K562 (cell line): ENCODE measurements around the gene PRCD. TPM values are rescaled to one million over a fixed set of nuclear protein-coding genes. Genes with fewer than 3 reads are reported as not detected.
A peak's percentile ranks its signal among the peaks of the same experiment; 100 is the strongest.

Experiments
- BACH1 ChIP-seq: fragments of 200-800 bp; sonication (Bioruptor generic); IDR thresholded peaks from 2 replicates; pipeline ENCODE4 v1.6.1; 2016; ENCODE audit warnings: missing genetic modification characterization, missing compliant biosample characterization
- BHLHE40 ChIP-seq: IDR thresholded peaks from 2 replicates; pipeline ENCODE4 v1.6.1; 2011; ENCODE audit warnings: low read length, improper control_type of control experiment
- BRD4 ChIP-seq: fragments of 200-600 bp; sonication (generic); IDR thresholded peaks from 2 replicates; pipeline ENCODE4 v1.6.1; 2017; ENCODE audit warnings: inconsistent platforms
- CC2D1A ChIP-seq: fragments of 450-650 bp; IDR thresholded peaks from 2 replicates; pipeline ENCODE4 v1.6.1; 2017; ENCODE audit warnings: mild to moderate bottlenecking
- FOXO4 ChIP-seq: fragments of 450-650 bp; formaldehyde crosslinking; IDR thresholded peaks from 2 replicates; pipeline ENCODE4 v1.4.0; 2020; ENCODE audit warnings: mild to moderate bottlenecking, moderate library complexity
- FUS ChIP-seq: fragments of 200-400 bp; formaldehyde crosslinking; optimal IDR thresholded peaks from 2 replicates; pipeline ENCODE3; 2017; ENCODE audit warnings: low read depth, low read length
- HMGXB4 ChIP-seq: sonication (generic); formaldehyde crosslinking; IDR thresholded peaks from 2 replicates; pipeline ENCODE4 v1.8.1; 2023; ENCODE audit warnings: mild to moderate bottlenecking, missing genetic modification reagents
- IRF9 ChIP-seq: fragments of 450-650 bp; IDR thresholded peaks from 2 replicates; pipeline ENCODE4 v1.6.1; 2016; ENCODE audit warnings: missing biosample characterization, missing genetic modification characterization
- MBD1 ChIP-seq: fragments of 250-450 bp; sonication (Bioruptor Pico); IDR thresholded peaks from 2 replicates; pipeline ENCODE4 v1.8.0; 2022; ENCODE audit warnings: inconsistent platforms
- RBM15 ChIP-seq: fragments of 200-400 bp; formaldehyde crosslinking; IDR thresholded peaks from 2 replicates; pipeline ENCODE4 v1.6.1; 2018; ENCODE audit warnings: mild to moderate bottlenecking, low read length, moderate library complexity; ENCODE audit not compliant: insufficient read depth
- RBM25 ChIP-seq: fragments of 200-400 bp; formaldehyde crosslinking; IDR thresholded peaks from 2 replicates; pipeline ENCODE4 v1.6.1; 2018; ENCODE audit warnings: low read length, low read depth, moderate library complexity; ENCODE audit not compliant: severe bottlenecking
- SMAD4 ChIP-seq: fragments of 250-450 bp; sonication (Bioruptor Pico); conservative IDR thresholded peaks from 2 replicates; pipeline ENCODE4 v1.8.0; 2021; ENCODE audit warnings: inconsistent platforms, mild to moderate bottlenecking, moderate library complexity
- TBP ChIP-seq: optimal IDR thresholded peaks from 2 replicates; pipeline ENCODE3; 2011; ENCODE audit warnings: low read depth, low read length, improper control_type of control experiment
- UBTF ChIP-seq, 2 experiments: IDR thresholded peaks; 2 replicates each; pipeline ENCODE4 v1.6.1; 2012; ENCODE audit warnings: improper control_type of control experiment in 2 of 2, low read depth in 2 of 2, low read length in 2 of 2, borderline replicate concordance in 1 of 2
- ZBED1 ChIP-seq: IDR thresholded peaks from 2 replicates; pipeline ENCODE4 v1.6.1; 2014
- ZBTB1 ChIP-seq: sonication (generic); formaldehyde crosslinking; IDR thresholded peaks from 2 replicates; pipeline ENCODE4 v1.8.1; 2023; ENCODE audit warnings: missing genetic modification reagents, low read depth, mild to moderate bottlenecking, borderline replicate concordance
- ZKSCAN3 ChIP-seq: fragments of 250-450 bp; sonication (Bioruptor Pico); IDR thresholded peaks from 2 replicates; pipeline ENCODE4 v1.4.0; 2020
- ZNF12 ChIP-seq: sonication (generic); formaldehyde crosslinking; IDR thresholded peaks from 2 replicates; pipeline ENCODE4 v1.4.0; 2020; ENCODE audit warnings: mild to moderate bottlenecking, missing genetic modification reagents
- ZNF324 ChIP-seq: fragments of 250-450 bp; sonication (Bioruptor Pico); IDR thresholded peaks from 2 replicates; pipeline ENCODE4 v1.4.0; 2020; ENCODE audit warnings: mild to moderate bottlenecking
- ZNF347 ChIP-seq: fragments of 450-650 bp; formaldehyde crosslinking; IDR thresholded peaks from 2 replicates; pipeline ENCODE4 v1.4.0; 2020; ENCODE audit warnings: low read depth, mild to moderate bottlenecking, moderate library complexity
- ZNF778 ChIP-seq: fragments of 450-650 bp; formaldehyde crosslinking; IDR thresholded peaks from 2 replicates; pipeline ENCODE4 v1.4.0; 2020; ENCODE audit warnings: mild to moderate bottlenecking, moderate library complexity
- polyA plus RNA-seq, 8 experiments: library from polyadenylated mRNA; depleted of rRNA in 4 of 8; stranded (reverse) in 5 of 8; unstranded in 3 of 8; fragments of >200 nt; fragmentation: Nextera tagmentation in 2 of 8; fragmentation: Illumina TruSeq in 1 of 8; extraction: Ambion mirVana in 2 of 8; extraction: Trizol in 1 of 8; gene quantifications; 2 replicates each; pipeline versions ENCODE4 v1.2.1 to v1.2.3, GENCODE V29; 2011 to 2014; ENCODE audit warnings: inconsistent platforms in 1 of 8, missing spikeins in 1 of 8
- total RNA-seq, 7 experiments: library from RNA; depleted of rRNA in 6 of 7; stranded (reverse); fragments of >200 nt in 6 of 7; fragmentation: Illumina TruSeq in 2 of 7; extraction: Trizol in 2 of 7; gene quantifications; 2 replicates each; pipeline versions ENCODE4 v1.2.1 to v1.2.3, GENCODE V29; 2011 to 2021; ENCODE audit warnings: low replicate concordance in 1 of 7

PRCD gene
- total and polyA plus RNA-seq, 9 of the 15 experiments (the other 6 are each of a cell fraction or from before 2014, with no cell fraction given), result 0.20 to 0.25 (median 0.21) TPM; not detected in 6

- TF ChIP-seq IRF9, result no peak
- TF ChIP-seq TBP, result no peak
- TF ChIP-seq UBTF (IDR thresholded peaks at IDR 0.05; ENCODE audit: borderline replicate concordance in 1 of 2, low read depth in 2 of 2, low read length in 2 of 2), result no peak
- TF ChIP-seq ZBED1, result no peak
- no peak for TF ChIP-seq ZNF324 (CRISPR knock-in tag)
- TF ChIP-seq HMGXB4, result 0 out of 2 replicates have a peak, but pooled peaks have one; percentile 59
- no peak for TF ChIP-seq ZKSCAN3
- no peak for TF ChIP-seq FUS
- no peak for TF ChIP-seq MBD1
- TF ChIP-seq BHLHE40, result peak; percentile 70
- no peak for TF ChIP-seq ZNF12 (CRISPR knock-in tag)
- no peak for TF ChIP-seq RBM15
- no peak for TF ChIP-seq FOXO4 (CRISPR knock-in tag)
- no peak for TF ChIP-seq BRD4
- TF ChIP-seq ZBTB1, result no peak
- TF ChIP-seq BACH1 (tag), result peak; percentile 63; the same call in 1 of the 2 replicates
- no peak for TF ChIP-seq ZNF347 (CRISPR knock-in tag)
- no peak for TF ChIP-seq RBM25
- TF ChIP-seq CC2D1A, result no peak
- no peak for TF ChIP-seq SMAD4 (CRISPR knock-in tag)
- no peak for TF ChIP-seq ZNF778 (CRISPR knock-in tag)
Observed at GRCh38 chr17:76567634-76568432, 28.0 kb downstream of the PRCD start (continued).
